Breast epithelium (tissue), 4 donors: Measurements from ENCODE around the gene CDYL. TPM values are rescaled to one million over a fixed set of nuclear protein-coding genes. Genes with fewer than 3 reads are reported as not detected.

ENCODE experiments used
- DNase-seq, 2 donors: peaks; one replicate each; pipeline ENCODE4 v3.0.0-alpha.2; 2019; ENCODE audit warnings: low spot score in 2 of 2
- H3K27ac ChIP-seq, 2 donors: fragments of 200-600 bp; sonication (generic) in 1 of 2; one replicate each; pipeline ENCODE4 v1.5.1; 2016 to 2019; ENCODE audit warnings: mild to moderate bottlenecking in 1 of 2
- H3K27me3 ChIP-seq, 2 donors: fragments of 200-600 bp; sonication (generic) in 1 of 2; one replicate each; pipeline versions ENCODE4 v1.5.1 to v1.6.0; 2017 to 2019; ENCODE audit warnings: control low read depth in 1 of 2, mild to moderate bottlenecking in 1 of 2
- H3K36me3 ChIP-seq: fragments of 200-600 bp; one replicate; pipeline ENCODE4 v1.5.1; 2019
- H3K4me1 ChIP-seq, 2 donors: fragments of 200-600 bp; sonication (generic); one replicate each; pipeline ENCODE4 v1.5.1; 2016 to 2019; ENCODE audit warnings: control low read depth in 1 of 2
- H3K4me3 ChIP-seq, 3 donors: fragments of 200-600 bp; sonication (generic); 1 replicate in 2 of 3; 2 replicates in 1 of 3; pipeline ENCODE4 v1.5.1; 2016 to 2019; ENCODE audit warnings: mild to moderate bottlenecking in 3 of 3, moderate library complexity in 2 of 3
- H3K9me3 ChIP-seq, 2 donors: fragments of 200-600 bp; sonication (generic) in 1 of 2; one replicate each; pipeline ENCODE4 v1.5.1; 2016 to 2019; ENCODE audit warnings: control low read depth in 1 of 2
- CTCF ChIP-seq, 3 donors: fragments of 450-650 bp; IDR thresholded peaks; one replicate each; pipeline ENCODE4 v1.5.1; 2016 to 2017; ENCODE audit warnings: antibody characterized with exemption in 3 of 3, mild to moderate bottlenecking in 3 of 3, moderate library complexity in 3 of 3
- POLR2A ChIP-seq: fragments of 450-650 bp; IDR thresholded peaks from one replicate; pipeline ENCODE4 v1.6.1; 2016; ENCODE audit warnings: antibody characterized with exemption, mild to moderate bottlenecking, moderate library complexity
- POLR2AphosphoS5 ChIP-seq, 3 donors: sonication (generic); formaldehyde crosslinking; IDR thresholded peaks; one replicate each; pipeline ENCODE4 v1.6.1; 2017; ENCODE audit warnings: antibody characterized with exemption in 3 of 3
- intact Hi-C: fragments of 100-400 bp; cut with DNase I; formaldehyde crosslinking; loops from one replicate; pipeline ENCODE4 v1.15.1; 2023; ENCODE audit warnings: low total_unique reads
- total RNA-seq, 3 donors: library from RNA; depleted of rRNA; stranded (reverse); fragments of >200 nt; gene quantifications; one replicate each; pipeline ENCODE4 v1.1.0, GENCODE V29; 2016

CDYL gene
- total RNA-seq, 3 donors from 2014 or later, result 32.9 to 58.0 (median 40.0) TPM

- H3K36me3 ChIP-seq, result no peaks in the 10 kb centered on the region
- intact Hi-C loops, result no loop called here
- DNase-seq, result no peak
- TF ChIP-seq CTCF (IDR thresholded peaks at IDR 0.05) (no peak), POLR2AphosphoS5 (IDR thresholded peaks at IDR 0.05) (no peak), POLR2A (no peak)
- H3K4me1 ChIP-seq, result no peaks in the 10 kb centered on the region
- H3K4me3 ChIP-seq, result no peak overlapping the region
- no peaks in the 10 kb centered on the region for H3K27me3 ChIP-seq
- H3K9me3 ChIP-seq, result no peaks in the 10 kb centered on the region
- no peak overlapping the region for H3K27ac ChIP-seq
Observed at GRCh38 chr6:4906293-4907276, 130.4 kb downstream of the CDYL start.

- H3K4me1 ChIP-seq, result no peaks in the 10 kb centered on the region
- no peak overlapping the region for H3K27ac ChIP-seq
Observed at GRCh38 chr6:4907602-4908001, 131.4 kb downstream of the CDYL start.

GRCh38 chr6:4908062-4908461 lies 131.9 kb downstream of the CDYL start:
- Histone ChIP-seq H3K27ac (no peak overlapping the region), H3K9me3 (no peaks in the 10 kb centered on the region), H3K4me3 (no peak overlapping the region), H3K36me3 (no peaks in the 10 kb centered on the region), H3K4me1 (no peaks in the 10 kb centered on the region), H3K27me3 (no peaks in the 10 kb centered on the region)
- TF ChIP-seq POLR2AphosphoS5 (IDR thresholded peaks at IDR 0.05), result no peak
- TF ChIP-seq POLR2A, result no peak
- no peak for TF ChIP-seq CTCF (IDR thresholded peaks at IDR 0.05)
- no peak for DNase-seq
- intact Hi-C loops, result no loop called here

More at GRCh38 chr6:4907602-4908001, 131.4 kb downstream of the CDYL start:
- Histone ChIP-seq H3K27me3 (no peaks in the 10 kb centered on the region), H3K36me3 (no peaks in the 10 kb centered on the region), H3K4me3 (no peak overlapping the region), H3K9me3 (no peaks in the 10 kb centered on the region)
- no peak for DNase-seq
- TF ChIP-seq POLR2A, result no peak
- no peak for TF ChIP-seq CTCF (IDR thresholded peaks at IDR 0.05)
- no peak for TF ChIP-seq POLR2AphosphoS5 (IDR thresholded peaks at IDR 0.05)
- intact Hi-C loops, result no loop called here

GRCh38 chr6:4909063-4909706 lies 133.0 kb downstream of the CDYL start:
- intact Hi-C loops, result no loop called here
- no peak overlapping the region for H3K4me3 ChIP-seq
- no peak overlapping the region for H3K27ac ChIP-seq
- no peaks in the 10 kb centered on the region for H3K4me1 ChIP-seq
- no peak for TF ChIP-seq POLR2AphosphoS5 (IDR thresholded peaks at IDR 0.05)
- TF ChIP-seq CTCF (IDR thresholded peaks at IDR 0.05), result no peak
- TF ChIP-seq POLR2A, result no peak
- no peak for DNase-seq
- no peaks in the 10 kb centered on the region for H3K9me3 ChIP-seq
- no peaks in the 10 kb centered on the region for H3K36me3 ChIP-seq
- H3K27me3 ChIP-seq, result no peaks in the 10 kb centered on the region
